Measurements from ENCODE around the gene OR1L6.

DNA sequence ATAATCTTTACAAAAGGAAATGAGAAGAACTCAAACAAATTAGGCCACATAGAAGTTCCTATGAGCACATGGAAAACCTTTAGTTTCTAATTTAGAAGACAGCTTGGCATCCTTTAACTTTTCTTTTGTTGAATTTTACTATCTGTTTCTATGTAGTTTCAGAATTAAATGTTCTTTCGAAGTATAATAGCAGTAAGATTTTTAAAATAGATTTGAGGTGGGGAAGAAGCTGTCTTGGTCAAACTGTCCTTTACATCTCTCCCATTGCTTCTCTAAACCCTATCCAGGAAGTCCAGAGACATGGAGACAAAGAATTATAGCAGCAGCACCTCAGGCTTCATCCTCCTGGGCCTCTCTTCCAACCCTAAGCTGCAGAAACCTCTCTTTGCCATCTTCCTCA, 18.4 kb upstream of the OR1L6 start, which contains the start of gene OR1L4:
- TF ChIP-seq SIN3A (IDR thresholded peaks at IDR 0.05; ENCODE audit: borderline replicate concordance, insufficient read depth, low read length) (no peak), TAF1 (IDR thresholded peaks at IDR 0.05; ENCODE audit: borderline replicate concordance, insufficient read depth, low read length) (no peak), POLR2AphosphoS5 (IDR thresholded peaks at IDR 0.05; ENCODE audit: low read depth, low read length) (no peak), FOXP2 (optimal IDR thresholded peaks at IDR 0.05; ENCODE audit: borderline replicate concordance, extremely low read depth, extremely low read length, insufficient read depth) (no peak)
- TF ChIP-seq, protein P1, sequence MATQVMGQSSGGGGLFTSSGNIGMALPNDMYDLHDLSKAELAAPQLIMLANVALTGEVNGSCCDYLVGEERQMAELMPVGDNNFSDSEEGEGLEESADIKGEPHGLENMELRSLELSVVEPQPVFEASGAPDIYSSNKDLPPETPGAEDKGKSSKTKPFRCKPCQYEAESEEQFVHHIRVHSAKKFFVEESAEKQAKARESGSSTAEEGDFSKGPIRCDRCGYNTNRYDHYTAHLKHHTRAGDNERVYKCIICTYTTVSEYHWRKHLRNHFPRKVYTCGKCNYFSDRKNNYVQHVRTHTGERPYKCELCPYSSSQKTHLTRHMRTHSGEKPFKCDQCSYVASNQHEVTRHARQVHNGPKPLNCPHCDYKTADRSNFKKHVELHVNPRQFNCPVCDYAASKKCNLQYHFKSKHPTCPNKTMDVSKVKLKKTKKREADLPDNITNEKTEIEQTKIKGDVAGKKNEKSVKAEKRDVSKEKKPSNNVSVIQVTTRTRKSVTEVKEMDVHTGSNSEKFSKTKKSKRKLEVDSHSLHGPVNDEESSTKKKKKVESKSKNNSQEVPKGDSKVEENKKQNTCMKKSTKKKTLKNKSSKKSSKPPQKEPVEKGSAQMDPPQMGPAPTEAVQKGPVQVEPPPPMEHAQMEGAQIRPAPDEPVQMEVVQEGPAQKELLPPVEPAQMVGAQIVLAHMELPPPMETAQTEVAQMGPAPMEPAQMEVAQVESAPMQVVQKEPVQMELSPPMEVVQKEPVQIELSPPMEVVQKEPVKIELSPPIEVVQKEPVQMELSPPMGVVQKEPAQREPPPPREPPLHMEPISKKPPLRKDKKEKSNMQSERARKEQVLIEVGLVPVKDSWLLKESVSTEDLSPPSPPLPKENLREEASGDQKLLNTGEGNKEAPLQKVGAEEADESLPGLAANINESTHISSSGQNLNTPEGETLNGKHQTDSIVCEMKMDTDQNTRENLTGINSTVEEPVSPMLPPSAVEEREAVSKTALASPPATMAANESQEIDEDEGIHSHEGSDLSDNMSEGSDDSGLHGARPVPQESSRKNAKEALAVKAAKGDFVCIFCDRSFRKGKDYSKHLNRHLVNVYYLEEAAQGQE (IDR thresholded peaks at IDR 0.05; ENCODE audit: insufficient read depth in 1 of 2, low read depth in 2 of 2, low read length in 2 of 2) = no peak

Measured in PFSK-1 (cell line).